Activated CD4-positive, CD25-positive, alpha-beta regulatory T cell treated with anti-CD3 and anti-CD28 coated beads, Interleukin-2, amount 50 U/mL, for 16 hours (primary cell): ENCODE measurements around the gene PANK4.

Experiments used
- DNase-seq: peaks from one replicate; pipeline ENCODE4 v3.0.0-alpha.2; 2020; ENCODE audit warnings: low read depth, low spot score

PANK4 gene

GRCh38 chr1:2497891-2498290, 28.5 kb downstream of the PANK4 start:
- DNase-seq, result no peak

GRCh38 chr1:2496746-2497145, 29.6 kb downstream of the PANK4 start:
- DNase-seq, result no peak

- no peak for DNase-seq
These were observed 30.2 kb downstream of the PANK4 start for GRCh38 chr1:2496087-2496622.

- DNase-seq, result no peak
These were observed 30.9 kb downstream of the PANK4 start for GRCh38 chr1:2495546-2495945.

GRCh38 chr1:2495026-2495425, 31.4 kb downstream of the PANK4 start:
- DNase-seq, result no peak

- no peak for DNase-seq
These were observed 32.1 kb downstream of the PANK4 start for GRCh38 chr1:2494323-2494693.

- no peak for DNase-seq
These were observed 32.6 kb downstream of the PANK4 start for GRCh38 chr1:2493691-2494322.

- DNase-seq, result no peak
These were observed 33.2 kb downstream of the PANK4 start for GRCh38 chr1:2493218-2493617.

GRCh38 chr1:2492091-2492490, 34.3 kb downstream of the PANK4 start:
- DNase-seq, result no peak

- DNase-seq, result no peak
These were observed 36.8 kb downstream of the PANK4 start for GRCh38 chr1:2489615-2490014.

GRCh38 chr1:2488688-2489087, 37.7 kb downstream of the PANK4 start:
- DNase-seq, result no peak

- no peak for DNase-seq
These were observed 39.8 kb downstream of the PANK4 start for GRCh38 chr1:2486558-2486957.

- no peak for DNase-seq
These were observed 40.4 kb downstream of the PANK4 start for GRCh38 chr1:2486041-2486440.

- DNase-seq, result no peak
These were observed 42.4 kb downstream of the PANK4 start for GRCh38 chr1:2483970-2484369.

GRCh38 chr1:2483026-2483425, 43.4 kb downstream of the PANK4 start:
- no peak for DNase-seq

GRCh38 chr1:2482588-2482987, 43.8 kb downstream of the PANK4 start:
- no peak for DNase-seq

- no peak for DNase-seq
These were observed 44.5 kb downstream of the PANK4 start for GRCh38 chr1:2481885-2482284.

- DNase-seq, result no peak
These were observed 45.4 kb downstream of the PANK4 start for GRCh38 chr1:2480986-2481364.

- no peak for DNase-seq
These were observed 46.0 kb downstream of the PANK4 start for GRCh38 chr1:2480236-2480985.

GRCh38 chr1:2479618-2480017, 46.8 kb downstream of the PANK4 start:
- no peak for DNase-seq

GRCh38 chr1:2479186-2479585, 47.2 kb downstream of the PANK4 start:
- no peak for DNase-seq

- DNase-seq, result no peak
These were observed 48.5 kb downstream of the PANK4 start for GRCh38 chr1:2477791-2478499.

GRCh38 chr1:2477309-2477708, 49.1 kb downstream of the PANK4 start:
- no peak for DNase-seq
